Kidney glomerular epithelial cell (primary cell): ENCODE results near the gene GSG1L.

Experiments
- DNase-seq: peaks from one replicate; lab custom pipeline; 2025; lab: John Stamatoyannopoulos, UW

GSG1L gene

DNA sequence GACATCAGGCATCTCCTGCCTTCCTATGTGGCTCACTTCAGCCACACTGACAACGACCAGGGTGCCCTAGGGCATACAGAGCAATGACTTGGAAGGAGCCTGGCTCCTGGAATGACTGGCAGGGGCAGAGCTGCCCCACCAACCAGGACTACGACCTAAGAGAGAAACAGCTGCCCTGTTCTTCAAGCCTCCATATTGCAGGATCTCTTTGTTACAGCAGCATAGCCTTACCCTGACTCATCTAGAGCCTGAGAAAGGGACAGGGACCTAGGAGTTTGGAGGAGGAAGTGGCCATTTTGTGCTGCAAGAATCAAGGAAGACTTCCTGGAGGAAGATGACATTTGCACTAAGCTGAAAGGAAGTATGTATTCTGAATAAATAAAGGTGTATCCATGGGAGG, 49.6 kb downstream of the GSG1L start:
- DNase-seq = no peak

DNA sequence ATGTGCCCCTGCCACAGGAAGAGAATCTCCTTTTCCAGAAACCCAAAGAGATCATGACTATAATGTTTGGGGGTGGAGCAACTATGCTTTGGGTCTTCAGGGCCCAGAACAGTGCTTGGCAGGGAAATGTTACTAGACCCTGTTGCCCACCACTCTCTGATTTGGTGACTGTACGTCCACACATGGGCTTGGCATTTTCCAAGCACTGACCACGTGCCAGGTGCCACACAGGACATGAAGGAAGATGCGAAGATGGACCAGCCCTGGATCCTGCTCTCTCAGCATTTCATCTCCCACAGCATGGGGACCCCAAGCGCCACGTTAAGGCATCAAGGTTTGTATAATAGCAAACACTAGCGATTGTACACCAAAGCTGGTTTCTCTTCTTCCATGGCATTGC, 50.1 kb downstream of the GSG1L start:
- DNase-seq = no peak

- DNase-seq = no peak
These were observed 51.5 kb downstream of the GSG1L start for GRCh38 chr16:28011971-28012445.

- no peak for DNase-seq
These were observed 52.3 kb downstream of the GSG1L start for GRCh38 chr16:28011223-28011622.

GRCh38 chr16:28010671-28011070, 52.8 kb downstream of the GSG1L start:
- DNase-seq = no peak

GRCh38 chr16:28009586-28010373, 53.7 kb downstream of the GSG1L start:
- DNase-seq = no peak

DNA sequence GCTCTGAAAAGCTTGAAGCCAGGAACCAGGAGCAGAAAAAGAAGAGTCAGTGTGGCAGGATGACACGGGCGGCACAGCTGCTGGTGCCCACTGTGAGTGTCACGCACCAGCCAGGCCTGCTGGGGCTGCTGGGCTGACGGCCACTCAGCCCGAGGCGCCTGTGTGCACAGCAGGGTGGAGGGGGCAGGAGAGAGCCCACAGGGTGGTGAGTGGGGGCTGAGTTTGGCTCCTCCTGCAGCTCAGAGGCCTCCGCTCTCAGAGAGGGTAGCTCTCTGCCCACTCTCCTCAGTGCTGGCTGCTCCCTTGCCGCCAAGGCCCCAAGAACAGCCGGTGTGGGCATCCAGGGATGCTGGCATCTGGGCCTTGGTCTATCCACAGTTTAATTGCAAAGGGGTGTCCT, 59.6 kb downstream of the GSG1L start:
- no peak for DNase-seq

GRCh38 chr16:28003021-28003865, 60.3 kb downstream of the GSG1L start:
- DNase-seq = no peak

DNA sequence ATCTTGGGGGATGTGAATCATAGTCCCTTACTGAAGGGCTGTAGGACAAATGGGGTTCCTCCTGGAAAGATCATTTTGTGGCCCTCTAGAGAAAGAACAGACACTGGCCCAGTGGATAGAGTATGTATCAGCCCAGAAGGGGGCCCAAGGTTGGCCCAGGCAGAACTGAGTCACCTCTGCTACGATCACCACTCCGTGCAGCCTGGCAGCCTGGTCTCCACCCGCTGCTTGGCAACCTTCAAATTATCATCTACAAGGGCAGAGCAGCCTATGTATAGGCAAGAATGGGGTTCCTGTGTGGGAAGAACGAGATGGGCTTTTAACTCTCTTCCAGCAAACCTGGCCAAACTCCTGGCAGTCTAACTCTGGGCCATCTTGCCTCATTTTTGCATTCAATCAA, 61.9 kb downstream of the GSG1L start:
- no peak for DNase-seq

- DNase-seq = no peak
These were observed 62.3 kb downstream of the GSG1L start for GRCh38 chr16:28001184-28001583.

DNA sequence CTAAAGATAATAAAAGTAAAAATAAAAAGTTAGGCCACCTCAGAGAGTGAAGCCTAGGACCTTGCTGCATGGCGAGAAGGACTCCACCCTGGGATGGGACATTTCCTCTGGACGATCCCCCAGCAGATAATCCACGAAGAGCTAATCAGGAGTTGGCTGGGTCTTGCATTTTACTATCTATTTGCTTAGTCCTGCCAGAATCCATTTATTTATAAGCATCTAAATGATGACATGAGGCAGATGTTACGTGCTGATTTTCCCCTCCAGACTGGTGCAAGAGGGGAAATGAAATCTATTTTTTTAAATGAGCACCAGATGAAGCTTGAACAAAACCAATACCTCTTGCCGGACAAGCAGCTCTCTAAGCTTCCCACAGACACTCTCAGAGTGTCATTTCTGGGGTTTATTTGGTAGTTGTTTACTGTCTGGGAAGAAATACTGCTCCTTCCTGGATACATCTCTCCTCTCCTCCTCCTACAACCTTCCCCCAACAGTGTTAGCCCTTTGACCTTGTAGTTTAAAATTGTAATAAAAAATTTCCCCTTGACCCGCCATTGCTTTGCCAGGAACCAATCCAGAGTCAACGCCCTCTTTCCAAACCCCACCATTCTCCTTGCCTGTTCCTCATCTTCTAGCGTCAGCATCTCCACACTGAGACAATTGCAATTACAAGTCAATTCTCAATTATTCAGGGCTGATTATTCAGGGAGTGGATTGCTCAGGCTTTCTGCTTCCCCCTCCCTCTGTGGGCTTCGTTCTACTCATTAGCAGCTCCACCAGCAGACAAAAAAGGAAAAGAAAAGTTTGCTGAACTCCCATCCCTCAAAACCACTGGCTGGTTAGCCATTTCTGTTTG, 63.0 kb downstream of the GSG1L start:
- DNase-seq = no peak

GRCh38 chr16:27999687-28000086, 63.8 kb downstream of the GSG1L start:
- no peak for DNase-seq

DNA sequence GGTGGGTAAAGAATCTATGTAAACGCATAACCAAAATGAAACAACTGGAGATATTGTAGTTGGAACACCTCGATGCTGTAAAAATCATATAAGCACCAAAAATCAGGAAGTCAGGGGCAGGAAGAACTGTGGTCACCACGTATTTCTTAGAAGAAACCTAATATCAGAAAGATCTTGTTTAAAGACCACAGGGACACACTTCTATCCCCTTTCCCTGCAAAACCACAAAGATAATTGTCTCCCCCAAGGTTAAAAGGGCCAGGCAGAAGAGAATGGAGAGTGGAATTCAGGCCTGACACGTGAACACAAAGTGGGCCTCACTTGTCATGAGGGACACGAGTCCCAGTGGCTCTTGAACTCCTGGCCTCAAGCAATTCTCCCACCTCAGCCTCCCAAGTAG, 68.1 kb downstream of the GSG1L start:
- DNase-seq = no peak

DNA sequence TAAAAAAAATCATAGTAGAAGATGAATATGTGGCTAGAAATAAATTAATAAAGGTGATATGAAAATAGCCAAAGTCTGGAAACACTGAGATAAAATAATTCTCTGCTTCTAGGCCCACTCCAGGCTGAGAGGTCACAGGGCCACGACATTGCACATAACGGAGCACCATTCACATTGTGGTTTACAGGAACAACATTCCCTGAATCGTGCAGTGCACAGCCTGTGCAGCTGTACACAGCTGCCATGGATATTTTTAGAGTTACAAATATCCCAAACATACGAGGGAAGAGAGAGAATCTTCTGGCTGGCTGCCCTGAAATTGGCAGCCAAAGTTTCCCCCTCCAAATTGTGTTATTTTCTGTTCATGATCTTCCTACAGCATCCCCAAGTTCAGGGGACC, 68.8 kb downstream of the GSG1L start:
- DNase-seq = no peak

GRCh38 chr16:27993587-27993986, 69.9 kb downstream of the GSG1L start:
- DNase-seq = no peak

DNA sequence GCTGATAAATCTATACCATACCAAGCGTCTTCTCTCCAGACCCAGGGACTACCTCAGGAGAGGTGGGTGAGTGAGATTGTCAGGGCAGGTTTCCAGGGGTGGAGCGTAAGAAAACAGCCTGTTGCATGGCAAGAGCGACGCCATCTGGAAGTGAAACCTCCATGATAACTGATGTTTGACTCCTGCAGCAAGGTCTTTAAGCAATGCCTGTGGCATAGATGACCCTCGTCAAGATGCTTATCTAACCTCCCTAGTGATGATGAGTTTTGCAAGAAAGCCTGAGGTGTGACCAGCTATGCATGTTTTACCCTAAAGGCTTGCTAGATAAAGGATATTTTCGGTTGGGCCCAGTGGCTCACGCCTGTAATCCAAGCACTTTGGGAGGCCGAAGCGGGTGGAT, 71.6 kb downstream of the GSG1L start:
- no peak for DNase-seq

DNA sequence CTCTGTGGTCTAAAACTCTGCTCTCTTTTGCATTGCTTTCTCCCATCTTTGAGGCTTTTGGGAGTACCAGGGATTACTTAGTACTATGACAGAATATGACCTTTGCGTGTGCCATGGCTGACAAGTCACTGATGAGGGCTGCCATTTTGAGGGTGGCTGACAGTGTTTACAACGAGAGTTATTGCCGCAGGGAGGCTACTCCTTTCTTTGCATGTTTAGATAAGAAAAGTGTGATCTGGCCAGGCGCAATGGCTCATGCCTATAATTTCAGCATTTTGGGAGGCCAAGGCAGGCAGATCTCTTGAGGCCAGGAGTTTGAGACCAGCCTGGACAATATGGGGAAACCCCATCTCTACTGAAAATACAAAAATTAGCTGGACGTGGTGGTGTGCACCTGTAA, 77.5 kb downstream of the GSG1L start:
- DNase-seq = no peak

DNA sequence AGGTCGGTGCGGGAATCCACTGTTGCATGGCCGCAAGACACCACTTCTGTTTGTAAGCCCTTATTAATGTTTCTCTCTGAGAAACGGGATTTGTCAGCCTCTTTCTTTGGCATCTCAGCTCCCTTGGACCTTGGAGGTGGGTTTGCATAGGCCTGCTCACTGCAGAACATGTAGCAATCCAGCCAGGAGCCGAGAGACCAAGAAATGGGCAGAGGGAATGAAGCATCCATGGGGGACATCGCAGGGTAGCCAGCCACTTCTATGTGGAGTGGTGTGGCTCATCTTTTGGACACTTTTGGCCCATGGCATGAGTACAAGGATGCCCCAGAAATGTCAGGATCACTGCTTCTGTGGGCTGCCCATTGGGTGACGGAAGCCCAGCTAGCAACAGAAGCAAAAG, 79.4 kb downstream of the GSG1L start:
- no peak for DNase-seq

DNA sequence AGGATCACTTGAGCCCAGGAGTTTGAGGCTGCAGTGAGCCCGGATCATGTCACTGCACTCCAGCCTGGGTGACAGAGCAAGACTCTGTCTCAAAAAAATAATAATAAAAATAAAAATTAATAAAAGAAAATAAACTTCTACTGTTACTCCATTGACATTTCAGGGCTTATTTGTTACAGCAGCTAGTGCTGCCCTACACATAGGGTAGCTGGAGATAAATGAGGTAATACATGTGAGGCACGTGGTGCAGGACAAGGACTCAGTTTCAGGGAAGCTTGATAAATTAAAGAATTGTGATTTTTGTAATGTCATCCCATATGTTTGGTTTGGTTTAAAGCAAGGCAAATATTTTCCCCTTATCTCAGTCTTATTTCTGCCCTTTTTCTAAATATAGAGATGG, 80.3 kb downstream of the GSG1L start:
- no peak for DNase-seq

DNA sequence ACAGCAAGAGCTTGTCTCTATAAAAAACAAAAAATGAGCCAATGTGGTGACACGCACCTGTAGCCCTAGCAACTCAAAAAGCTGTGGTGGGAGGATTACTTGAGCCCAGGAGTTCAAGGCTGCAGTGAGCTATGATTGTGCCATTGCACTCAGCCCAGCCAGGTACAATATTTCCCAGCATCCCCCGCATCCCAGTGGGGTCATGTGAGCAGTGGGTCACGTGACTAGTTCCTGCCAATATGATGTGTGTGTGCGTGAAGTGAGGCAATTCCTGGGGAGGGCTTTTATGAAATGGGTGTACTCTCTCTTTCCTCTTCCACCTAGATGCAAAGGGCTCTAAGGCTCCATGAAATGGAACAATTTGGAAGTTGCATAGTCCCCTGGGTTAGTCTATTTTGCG, 81.3 kb downstream of the GSG1L start:
- no peak for DNase-seq

- DNase-seq = no peak
These were observed 82.4 kb downstream of the GSG1L start for GRCh38 chr16:27980919-27981700.
